ENCODE results near the gene PROM2.
"Not testable (repeated sequence)": the region's sequence is repeated elsewhere in the genome, so short reads cannot be mapped to it uniquely, and the experiment has no call there.

Gene PROM2

GRCh38 chr2:95269745-95270144, 4.5 kb upstream of the PROM2 start:
- not testable (repeated sequence) for DNase-seq

- no peak for DNase-seq
These were observed 3.6 kb upstream of the PROM2 start for GRCh38 chr2:95270541-95271081.

- DNase-seq, result no peak
These were observed 2.8 kb upstream of the PROM2 start for GRCh38 chr2:95271381-95271971.

GRCh38 chr2:95272299-95272751, 1.9 kb upstream of the PROM2 start:
- DNase-seq, result no peak

GRCh38 chr2:95272781-95273180, 1.5 kb upstream of the PROM2 start:
- no peak for DNase-seq

GRCh38 chr2:95273566-95274290, 521 bp upstream of the PROM2 start:
- no peak for DNase-seq

- no peak for DNase-seq
These were observed 884 bp downstream of the PROM2 start for GRCh38 chr2:95275151-95275515.

- no peak for DNase-seq
These were observed 1.5 kb downstream of the PROM2 start for GRCh38 chr2:95275601-95276243.

- no peak for DNase-seq
These were observed 2.1 kb downstream of the PROM2 start for GRCh38 chr2:95276244-95276887.

GRCh38 chr2:95276888-95277245, 2.6 kb downstream of the PROM2 start:
- no peak for DNase-seq

- DNase-seq, result no peak
These were observed 3.1 kb downstream of the PROM2 start for GRCh38 chr2:95277246-95277906.

GRCh38 chr2:95278051-95278471, 3.8 kb downstream of the PROM2 start:
- no peak for DNase-seq

- no peak for DNase-seq
These were observed 4.5 kb downstream of the PROM2 start for GRCh38 chr2:95278637-95279225.

- no peak for DNase-seq
These were observed 5.3 kb downstream of the PROM2 start for GRCh38 chr2:95279435-95280035.

GRCh38 chr2:95281071-95281470, 6.8 kb downstream of the PROM2 start:
- no peak for DNase-seq

GRCh38 chr2:95281786-95282185, 7.5 kb downstream of the PROM2 start:
- DNase-seq, result no peak

GRCh38 chr2:95282458-95282857, 8.2 kb downstream of the PROM2 start:
- DNase-seq, result no peak

- no peak for DNase-seq
These were observed 9.3 kb downstream of the PROM2 start for GRCh38 chr2:95283562-95283961.

GRCh38 chr2:95284886-95285541, 10.8 kb downstream of the PROM2 start:
- DNase-seq, result no peak

GRCh38 chr2:95285542-95285932, 11.3 kb downstream of the PROM2 start:
- DNase-seq, result no peak

GRCh38 chr2:95287336-95287735, 13.1 kb downstream of the PROM2 start:
- DNase-seq, result no peak

GRCh38 chr2:95287806-95288205, 13.6 kb downstream of the PROM2 start:
- no peak for DNase-seq

Measured in activated CD4-positive, alpha-beta T cell treated with anti-CD3 and anti-CD28 coated beads, Interleukin-10, Interleukin-2, amounts not matched to agents 100 ng/mL and 50 ng/mL, durations not matched to agents 16 hours and 8 hours (primary cell).